ENCODE measurements around the gene DRD3.

GRCh38 chr3:114114719-114115118, 64.1 kb downstream of the DRD3 start:
- no peak for TF ChIP-seq CTCF (IDR thresholded peaks at IDR 0.05)
- no peak for TF ChIP-seq TEAD4 (CRISPR knock-in tag; IDR thresholded peaks at IDR 0.05)
- no peak for TF ChIP-seq NFYB (CRISPR knock-in tag; conservative IDR thresholded peaks at IDR 0.05; ENCODE audit: low read depth)
